ENCODE measurements around the gene LBHD2.

- TF ChIP-seq CTCF (IDR thresholded peaks at IDR 0.05) (no peak), POLR2AphosphoS5 (IDR thresholded peaks at IDR 0.05) (no peak)
Measured at GRCh38 chr14:103101963-103102688, 18.1 kb downstream of the LBHD2 start.
